SJSA1 (cell line): ENCODE measurements around the gene TBCD. TPM values are rescaled to one million over a fixed set of nuclear protein-coding genes. Genes with fewer than 3 reads are reported as not detected.
A peak's percentile ranks its signal among the peaks of the same experiment; 100 is the strongest.

Experiments used
- DNase-seq, 2 experiments: peaks; one replicate each; pipeline ENCODE4 v3.0.0-alpha.2; 2015 to 2020; ENCODE audit warnings: low spot score in 2 of 2, low read depth in 1 of 2
- H3K27ac ChIP-seq: fragments of 250-450 bp; sonication (Bioruptor Pico); 2 replicates; pipeline ENCODE4 v1.5.1; 2020; ENCODE audit warnings: mild to moderate bottlenecking, moderate library complexity
- H3K27me3 ChIP-seq: fragments of 250-450 bp; sonication (Bioruptor Pico); replicated peaks from 2 replicates; pipeline ENCODE4 v1.5.1; 2020; ENCODE audit warnings: mild to moderate bottlenecking, moderate library complexity
- H3K36me3 ChIP-seq: fragments of 250-450 bp; sonication (Bioruptor Pico); 2 replicates; pipeline ENCODE4 v1.5.1; 2020; ENCODE audit warnings: mild to moderate bottlenecking
- H3K4me1 ChIP-seq: fragments of 250-450 bp; sonication (Bioruptor Pico); replicated peaks from 2 replicates; pipeline ENCODE4 v1.6.1; 2021; ENCODE audit warnings: mild to moderate bottlenecking
- H3K4me3 ChIP-seq: fragments of 250-450 bp; sonication (Bioruptor Pico); 2 replicates; pipeline ENCODE4 v1.5.1; 2020; ENCODE audit warnings: mild to moderate bottlenecking
- H3K9me3 ChIP-seq: fragments of 250-450 bp; sonication (Bioruptor Pico); replicated peaks from 2 replicates; pipeline ENCODE4 v1.5.1; 2020; ENCODE audit warnings: mild to moderate bottlenecking
- total RNA-seq: library from RNA; depleted of rRNA; stranded (reverse); fragments of >200 nt; shearing (Covaris generic); gene quantifications from 2 replicates; pipeline ENCODE4 v1.2.3, GENCODE V29; 2014

The TBCD gene
- total RNA-seq, 1 experiment from 2014 or later = 39.4 TPM

- Histone ChIP-seq H3K4me1 (no peaks in the 10 kb centered on the region), H3K27me3 (no peaks in the 10 kb centered on the region), H3K27ac (no peak overlapping the region), H3K36me3 (peaks cover 79% of the 10 kb centered on the region), H3K9me3 (peaks cover 16% of the 10 kb centered on the region), H3K4me3 (no peak overlapping the region)
- DNase-seq = no peak
These were observed 188.6 kb downstream of the TBCD start for GRCh38 chr17:82940226-82941020.

GRCh38 chr17:82941021-82942001, 189.4 kb downstream of the TBCD start:
- H3K27me3 ChIP-seq = no peaks in the 10 kb centered on the region
- no peak overlapping the region for H3K4me3 ChIP-seq
- DNase-seq = no peak
- peaks cover 86% of the 10 kb centered on the region for H3K36me3 ChIP-seq
- H3K9me3 ChIP-seq = peaks cover 20% of the 10 kb centered on the region
- H3K4me1 ChIP-seq = no peaks in the 10 kb centered on the region
- no peak overlapping the region for H3K27ac ChIP-seq

- no peak for DNase-seq
- Histone ChIP-seq H3K27me3 (no peaks in the 10 kb centered on the region), H3K36me3 (peaks cover 80% of the 10 kb centered on the region)
These were observed 190.6 kb downstream of the TBCD start for GRCh38 chr17:82942166-82943130.

GRCh38 chr17:82943339-82943738, 191.5 kb downstream of the TBCD start:
- DNase-seq = no peak
- Histone ChIP-seq H3K27ac (no peak overlapping the region), H3K4me3 (no peak overlapping the region), H3K36me3 (peaks cover 80% of the 10 kb centered on the region), H3K9me3 (peaks cover 23% of the 10 kb centered on the region), H3K4me1 (no peaks in the 10 kb centered on the region), H3K27me3 (no peaks in the 10 kb centered on the region)

More at GRCh38 chr17:82942166-82943130, 190.6 kb downstream of the TBCD start:
- Histone ChIP-seq H3K9me3 (peaks cover 20% of the 10 kb centered on the region), H3K4me1 (no peaks in the 10 kb centered on the region), H3K27ac (no peak overlapping the region), H3K4me3 (no peak overlapping the region)

- Histone ChIP-seq H3K27me3 (no peaks in the 10 kb centered on the region), H3K9me3 (peaks cover 26% of the 10 kb centered on the region), H3K36me3 (peaks cover 81% of the 10 kb centered on the region), H3K4me1 (no peaks in the 10 kb centered on the region), H3K4me3 (no peak overlapping the region), H3K27ac (no peak overlapping the region)
- DNase-seq = no peak
These were observed 191.9 kb downstream of the TBCD start for GRCh38 chr17:82943751-82944150.

GRCh38 chr17:82944990-82945389, 193.1 kb downstream of the TBCD start:
- DNase-seq = no peak
- Histone ChIP-seq H3K36me3 (peaks cover 81% of the 10 kb centered on the region), H3K27me3 (no peaks in the 10 kb centered on the region), H3K4me3 (no peak overlapping the region), H3K9me3 (peaks cover 26% of the 10 kb centered on the region), H3K4me1 (no peaks in the 10 kb centered on the region), H3K27ac (no peak overlapping the region)

GRCh38 chr17:82946081-82946480, 194.2 kb downstream of the TBCD start:
- H3K4me3 ChIP-seq = no peak overlapping the region
- no peaks in the 10 kb centered on the region for H3K27me3 ChIP-seq
- no peaks in the 10 kb centered on the region for H3K4me1 ChIP-seq
- H3K36me3 ChIP-seq = peaks cover 86% of the 10 kb centered on the region
- H3K9me3 ChIP-seq = peaks cover 26% of the 10 kb centered on the region
- no peak for DNase-seq
- no peak overlapping the region for H3K27ac ChIP-seq

- no peak for DNase-seq
- no peaks in the 10 kb centered on the region for H3K27me3 ChIP-seq
- H3K36me3 ChIP-seq = peaks cover 77% of the 10 kb centered on the region
- H3K9me3 ChIP-seq = peaks cover 26% of the 10 kb centered on the region
- no peaks in the 10 kb centered on the region for H3K4me1 ChIP-seq
- no peak overlapping the region for H3K27ac ChIP-seq
- H3K4me3 ChIP-seq = no peak overlapping the region
These were observed 195.5 kb downstream of the TBCD start for GRCh38 chr17:82947051-82947991.

GRCh38 chr17:82948081-82948511, 196.2 kb downstream of the TBCD start:
- Histone ChIP-seq H3K4me1 (no peaks in the 10 kb centered on the region), H3K27me3 (no peaks in the 10 kb centered on the region), H3K4me3 (no peak overlapping the region), H3K36me3 (peaks cover 69% of the 10 kb centered on the region), H3K9me3 (peaks cover 34% of the 10 kb centered on the region), H3K27ac (no peak overlapping the region)
- DNase-seq = peak in 1 of 2 experiments; percentile 47

- Histone ChIP-seq H3K4me3 (no peak overlapping the region), H3K27me3 (no peaks in the 10 kb centered on the region), H3K9me3 (peaks cover 32% of the 10 kb centered on the region), H3K36me3 (peaks cover 60% of the 10 kb centered on the region), H3K4me1 (no peaks in the 10 kb centered on the region), H3K27ac (no peak overlapping the region)
- no peak for DNase-seq
These were observed 197.1 kb downstream of the TBCD start for GRCh38 chr17:82948957-82949356.

GRCh38 chr17:82949361-82949760, 197.5 kb downstream of the TBCD start:
- H3K4me3 ChIP-seq = no peak overlapping the region
- peaks cover 56% of the 10 kb centered on the region for H3K36me3 ChIP-seq
- H3K9me3 ChIP-seq = peaks cover 29% of the 10 kb centered on the region
- H3K4me1 ChIP-seq = no peaks in the 10 kb centered on the region
- no peaks in the 10 kb centered on the region for H3K27me3 ChIP-seq
- no peak overlapping the region for H3K27ac ChIP-seq
- no peak for DNase-seq

- Histone ChIP-seq H3K9me3 (peaks cover 23% of the 10 kb centered on the region), H3K27ac (no peak overlapping the region), H3K36me3 (peaks cover 50% of the 10 kb centered on the region), H3K4me3 (no peak overlapping the region), H3K4me1 (no peaks in the 10 kb centered on the region), H3K27me3 (no peaks in the 10 kb centered on the region)
- no peak for DNase-seq
These were observed 198.1 kb downstream of the TBCD start for GRCh38 chr17:82949984-82950383.
